HepG2 (cell line): ENCODE measurements around the gene SLC25A45.
A peak's percentile ranks its signal among the peaks of the same experiment; 100 is the strongest.

Experiments used
- BCLAF1 ChIP-seq: fragments of 450-650 bp; IDR thresholded peaks from 2 replicates; pipeline ENCODE4 v1.6.1; 2017; ENCODE audit warnings: mild to moderate bottlenecking
- EED ChIP-seq: sonication (generic); formaldehyde crosslinking; IDR thresholded peaks from 2 replicates; pipeline ENCODE4 v1.5.0; 2020; ENCODE audit warnings: mild to moderate bottlenecking, missing genetic modification reagents
- NFE2 ChIP-seq: sonication (generic); formaldehyde crosslinking; IDR thresholded peaks from 2 replicates; pipeline ENCODE4 v1.4.0; 2020; ENCODE audit warnings: missing genetic modification reagents
- POLR2A ChIP-seq, 2 experiments: IDR thresholded peaks; 2 replicates each; pipeline ENCODE4 v1.6.1; 2011; ENCODE audit warnings: low read depth in 2 of 2, low read length in 2 of 2, mild to moderate bottlenecking in 1 of 2, moderate library complexity in 1 of 2; ENCODE audit not compliant: insufficient read depth in 1 of 2
- RBM22 ChIP-seq: fragments of 200-400 bp; formaldehyde crosslinking; optimal IDR thresholded peaks from 2 replicates; pipeline ENCODE3; 2017; ENCODE audit warnings: mild to moderate bottlenecking, low read length, moderate library complexity
- SRF ChIP-seq: IDR thresholded peaks from 2 replicates; pipeline ENCODE4 v1.6.1; 2011; ENCODE audit warnings: mild to moderate bottlenecking, low read depth, low read length, moderate library complexity
- TBP ChIP-seq: sonication (generic); formaldehyde crosslinking; IDR thresholded peaks from 2 replicates; pipeline ENCODE4 v1.5.0; 2020; ENCODE audit warnings: missing genetic modification reagents
- ZBTB20 ChIP-seq: sonication (generic); formaldehyde crosslinking; IDR thresholded peaks from 2 replicates; pipeline ENCODE4 v1.8.1; 2023; ENCODE audit warnings: missing genetic modification reagents, low read depth, mild to moderate bottlenecking, borderline replicate concordance
- ZNF580 ChIP-seq: IDR thresholded peaks from 2 replicates; pipeline ENCODE4 v1.6.1; 2016; ENCODE audit warnings: low read depth, borderline replicate concordance
- TF ChIP-seq, protein P1 (sequence below): sonication (generic); formaldehyde crosslinking; IDR thresholded peaks from 2 replicates; pipeline ENCODE4 v1.5.0; 2020; ENCODE audit warnings: missing genetic modification reagents, mild to moderate bottlenecking, borderline replicate concordance
- TF ChIP-seq, protein P2 (sequence below): sonication (generic); formaldehyde crosslinking; IDR thresholded peaks from 2 replicates; pipeline ENCODE4 v1.4.0; 2020; ENCODE audit warnings: missing genetic modification reagents
- TF ChIP-seq, protein P3 (sequence below): sonication (generic); formaldehyde crosslinking; IDR thresholded peaks from 2 replicates; pipeline ENCODE4 v1.5.0; 2020; ENCODE audit warnings: mild to moderate bottlenecking, missing genetic modification reagents, moderate library complexity
- TF ChIP-seq, protein P4 (sequence below): sonication (generic); formaldehyde crosslinking; IDR thresholded peaks from 2 replicates; pipeline ENCODE4 v1.9.0; 2021; ENCODE audit warnings: missing genetic modification reagents, borderline replicate concordance

DNA sequence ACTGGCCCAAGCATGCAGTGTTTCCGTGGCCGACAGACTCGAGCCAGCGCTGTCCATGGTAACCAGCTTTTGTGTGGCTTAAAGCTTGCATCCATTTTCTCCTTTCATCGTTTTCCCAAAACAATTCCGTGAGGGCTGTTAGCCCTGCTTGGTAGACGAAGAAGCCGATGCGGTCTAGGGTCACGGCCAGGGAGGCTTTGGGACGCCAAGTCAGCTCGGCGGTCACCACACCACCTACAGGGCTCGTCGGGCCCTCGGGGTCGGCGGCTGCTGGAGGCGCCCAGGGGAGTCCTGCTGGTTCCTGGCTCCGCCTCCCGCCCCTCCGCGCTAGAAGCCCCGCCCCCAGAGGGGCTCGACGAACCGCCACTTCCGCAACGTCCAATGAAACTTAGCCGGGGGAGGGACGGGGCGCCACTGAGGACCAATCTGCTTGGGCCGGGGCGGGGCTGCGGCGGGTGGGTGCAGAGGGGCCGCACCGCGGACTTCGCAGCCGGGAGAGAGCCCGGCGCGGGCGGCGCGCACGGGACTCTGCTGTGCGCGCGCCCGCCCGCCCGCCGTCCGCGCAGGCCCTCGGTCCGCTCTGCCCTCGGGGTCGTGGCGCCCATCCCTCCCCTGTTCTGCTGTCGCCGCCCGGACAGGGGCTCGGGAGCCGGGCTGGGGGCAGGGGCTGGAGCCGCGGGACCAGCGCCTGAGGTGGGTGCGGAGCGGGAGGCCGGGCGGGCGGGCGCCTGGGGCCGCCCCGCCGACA lies 28.0 kb downstream of the SLC25A45 start, which contains the start of gene TIGD3:
- TF ChIP-seq ZNF580 (CRISPR knock-in tag): no peak
- peak; percentile 45 to 92 for TF ChIP-seq POLR2A (IDR thresholded peaks at IDR 0.05; ENCODE audit: insufficient read depth in 1 of 2, low read depth in 2 of 2, low read length in 2 of 2)
- TF ChIP-seq, protein P1, sequence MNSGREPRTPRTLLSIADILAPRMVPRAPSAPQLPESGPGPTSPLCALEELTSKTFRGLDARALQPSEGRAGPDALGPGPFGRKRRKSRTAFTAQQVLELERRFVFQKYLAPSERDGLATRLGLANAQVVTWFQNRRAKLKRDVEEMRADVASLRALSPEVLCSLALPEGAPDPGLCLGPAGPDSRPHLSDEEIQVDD (CRISPR knock-in tag): no peak
- peak; percentile 30 for TF ChIP-seq RBM22
- TF ChIP-seq, protein P2, sequence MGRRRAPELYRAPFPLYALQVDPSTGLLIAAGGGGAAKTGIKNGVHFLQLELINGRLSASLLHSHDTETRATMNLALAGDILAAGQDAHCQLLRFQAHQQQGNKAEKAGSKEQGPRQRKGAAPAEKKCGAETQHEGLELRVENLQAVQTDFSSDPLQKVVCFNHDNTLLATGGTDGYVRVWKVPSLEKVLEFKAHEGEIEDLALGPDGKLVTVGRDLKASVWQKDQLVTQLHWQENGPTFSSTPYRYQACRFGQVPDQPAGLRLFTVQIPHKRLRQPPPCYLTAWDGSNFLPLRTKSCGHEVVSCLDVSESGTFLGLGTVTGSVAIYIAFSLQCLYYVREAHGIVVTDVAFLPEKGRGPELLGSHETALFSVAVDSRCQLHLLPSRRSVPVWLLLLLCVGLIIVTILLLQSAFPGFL: no peak
- TF ChIP-seq ZBTB20 (CRISPR knock-in tag): no peak
- TF ChIP-seq, protein P3, sequence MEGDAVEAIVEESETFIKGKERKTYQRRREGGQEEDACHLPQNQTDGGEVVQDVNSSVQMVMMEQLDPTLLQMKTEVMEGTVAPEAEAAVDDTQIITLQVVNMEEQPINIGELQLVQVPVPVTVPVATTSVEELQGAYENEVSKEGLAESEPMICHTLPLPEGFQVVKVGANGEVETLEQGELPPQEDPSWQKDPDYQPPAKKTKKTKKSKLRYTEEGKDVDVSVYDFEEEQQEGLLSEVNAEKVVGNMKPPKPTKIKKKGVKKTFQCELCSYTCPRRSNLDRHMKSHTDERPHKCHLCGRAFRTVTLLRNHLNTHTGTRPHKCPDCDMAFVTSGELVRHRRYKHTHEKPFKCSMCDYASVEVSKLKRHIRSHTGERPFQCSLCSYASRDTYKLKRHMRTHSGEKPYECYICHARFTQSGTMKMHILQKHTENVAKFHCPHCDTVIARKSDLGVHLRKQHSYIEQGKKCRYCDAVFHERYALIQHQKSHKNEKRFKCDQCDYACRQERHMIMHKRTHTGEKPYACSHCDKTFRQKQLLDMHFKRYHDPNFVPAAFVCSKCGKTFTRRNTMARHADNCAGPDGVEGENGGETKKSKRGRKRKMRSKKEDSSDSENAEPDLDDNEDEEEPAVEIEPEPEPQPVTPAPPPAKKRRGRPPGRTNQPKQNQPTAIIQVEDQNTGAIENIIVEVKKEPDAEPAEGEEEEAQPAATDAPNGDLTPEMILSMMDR (CRISPR knock-in tag): peak; percentile 33
- TF ChIP-seq SRF: no peak
- no peak for TF ChIP-seq BCLAF1
- TF ChIP-seq NFE2 (CRISPR knock-in tag): no peak
- TF ChIP-seq TBP (CRISPR knock-in tag): no peak
- TF ChIP-seq EED (CRISPR knock-in tag): no peak
- TF ChIP-seq, protein P4, sequence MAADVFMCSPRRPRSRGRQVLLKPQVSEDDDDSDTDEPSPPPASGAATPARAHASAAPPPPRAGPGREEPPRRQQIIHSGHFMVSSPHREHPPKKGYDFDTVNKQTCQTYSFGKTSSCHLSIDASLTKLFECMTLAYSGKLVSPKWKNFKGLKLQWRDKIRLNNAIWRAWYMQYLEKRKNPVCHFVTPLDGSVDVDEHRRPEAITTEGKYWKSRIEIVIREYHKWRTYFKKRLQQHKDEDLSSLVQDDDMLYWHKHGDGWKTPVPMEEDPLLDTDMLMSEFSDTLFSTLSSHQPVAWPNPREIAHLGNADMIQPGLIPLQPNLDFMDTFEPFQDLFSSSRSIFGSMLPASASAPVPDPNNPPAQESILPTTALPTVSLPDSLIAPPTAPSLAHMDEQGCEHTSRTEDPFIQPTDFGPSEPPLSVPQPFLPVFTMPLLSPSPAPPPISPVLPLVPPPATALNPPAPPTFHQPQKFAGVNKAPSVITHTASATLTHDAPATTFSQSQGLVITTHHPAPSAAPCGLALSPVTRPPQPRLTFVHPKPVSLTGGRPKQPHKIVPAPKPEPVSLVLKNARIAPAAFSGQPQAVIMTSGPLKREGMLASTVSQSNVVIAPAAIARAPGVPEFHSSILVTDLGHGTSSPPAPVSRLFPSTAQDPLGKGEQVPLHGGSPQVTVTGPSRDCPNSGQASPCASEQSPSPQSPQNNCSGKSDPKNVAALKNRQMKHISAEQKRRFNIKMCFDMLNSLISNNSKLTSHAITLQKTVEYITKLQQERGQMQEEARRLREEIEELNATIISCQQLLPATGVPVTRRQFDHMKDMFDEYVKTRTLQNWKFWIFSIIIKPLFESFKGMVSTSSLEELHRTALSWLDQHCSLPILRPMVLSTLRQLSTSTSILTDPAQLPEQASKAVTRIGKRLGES (CRISPR knock-in tag): no peak
